ENCODE measurements around the gene SLC6A6. TPM values are rescaled to one million over a fixed set of nuclear protein-coding genes. Genes with fewer than 3 reads are reported as not detected.

The SLC6A6 gene
- polyA plus RNA-seq, 1 of the 3 experiments (the other 2 are of a cell fraction) = 19.1 TPM

- DNase-seq = no peak
- no peak overlapping the region for H2AFZ ChIP-seq (ENCODE audit: low read depth)
- no peak overlapping the region for H3K4me3 ChIP-seq (ENCODE audit: low read depth in 2 of 2, low read length in 1 of 2)
- H3F3A ChIP-seq (replicated peaks; ENCODE audit: insufficient read depth) = no peaks in the 10 kb centered on the region
- ChIA-PET POLR2A (no interaction called here), CTCF (interaction anchor here (1.0 to 10.1 kb wide), 4 partner anchors 11 to 114 kb away, joined by 3 to 91 read pairs (median 28); partner anchors contain the start of gene CCDC174)
- H3K27me3 ChIP-seq (ENCODE audit: insufficient read depth) = peaks cover 6% of the 10 kb centered on the region; the same call in 1 of the 2 replicates
- no peaks in the 10 kb centered on the region for H3K9me3 ChIP-seq
- no peak overlapping the region for H3K27ac ChIP-seq (ENCODE audit: low read depth in 2 of 2, low read length in 1 of 2)
- no peak overlapping the region for H3K9ac ChIP-seq
- no peaks in the 10 kb centered on the region for H3K9me2 ChIP-seq
- H3K79me2 ChIP-seq (ENCODE audit: insufficient read depth) = no peaks in the 10 kb centered on the region
- no peaks in the 10 kb centered on the region for H3K36me3 ChIP-seq (replicated peaks in 1 of 2; ENCODE audit: control insufficient read depth in 1 of 2, insufficient read depth in 2 of 2, low read length in 1 of 2)
- H3K4me2 ChIP-seq = no peak overlapping the region
- H3K4me1 ChIP-seq (ENCODE audit: control insufficient read depth in 1 of 2, insufficient read depth in 2 of 2, low read depth in 1 of 2, low read length in 1 of 2) = peaks cover 0 to 54% of the 10 kb centered on the region in 2 experiments; a peak in 1 of 4 replicates
- TF ChIP-seq YY1 (IDR thresholded peaks at IDR 0.05; ENCODE audit: low read depth) (no peak), CTCF (IDR thresholded peaks at IDR 0.05) (no peak), JUND (IDR thresholded peaks at IDR 0.05) (no peak), ELF1 (IDR thresholded peaks at IDR 0.05) (no peak), GABPA (IDR thresholded peaks at IDR 0.05; ENCODE audit: low read depth) (no peak), SMC3 (IDR thresholded peaks at IDR 0.05; ENCODE audit: low read depth, low read length) (no peak), FOXM1 (IDR thresholded peaks at IDR 0.05; ENCODE audit: low read depth) (no peak), TEAD4 (IDR thresholded peaks at IDR 0.05; ENCODE audit: borderline replicate concordance, insufficient read depth) (no peak), REST (IDR thresholded peaks at IDR 0.05; ENCODE audit: low read depth, low read length) (no peak), TAF1 (IDR thresholded peaks at IDR 0.05; ENCODE audit: borderline replicate concordance, low read depth, low read length) (no peak), RAD21 (IDR thresholded peaks at IDR 0.05; ENCODE audit: low read length) (no peak), RXRA (IDR thresholded peaks at IDR 0.05; ENCODE audit: borderline replicate concordance, low read depth) (no peak), USF2 (IDR thresholded peaks at IDR 0.05; ENCODE audit: borderline replicate concordance, low read depth, low read length) (no peak), EZH2phosphoT487 (IDR thresholded peaks at IDR 0.05; ENCODE audit: borderline replicate concordance, low read depth) (no peak), MEF2A (IDR thresholded peaks at IDR 0.05; ENCODE audit: borderline replicate concordance, low read depth) (no peak)
- H4K20me1 ChIP-seq (ENCODE audit: insufficient read depth) = no peaks in the 10 kb centered on the region
- WGBS (ENCODE audit: low lambda C conversion rate) = 81% methylated on average over 12 of the region's 12 CpGs
Observed at GRCh38 chr3:14536837-14537589, 134.6 kb downstream of the SLC6A6 start.

Measured in SK-N-SH (cell line).